GM21529 (cell line): ENCODE measurements around the gene PDXK.

Experiments used
- ATAC-seq: cut with Tn5 transposase; IDR thresholded peaks from one replicate; pipeline ENCODE4 v1.9.1; 2021; ENCODE audit not compliant: unreplicated experiment

PDXK gene

GRCh38 chr21:43761886-43762285 is 43.0 kb downstream of the PDXK start:
- ATAC-seq = no peak

GRCh38 chr21:43762303-43763128 is 43.6 kb downstream of the PDXK start:
- ATAC-seq = no peak

GRCh38 chr21:43763901-43764523 is 45.1 kb downstream of the PDXK start:
- ATAC-seq = no peak

- no peak for ATAC-seq
Observed at GRCh38 chr21:43764576-43765495, 45.9 kb downstream of the PDXK start.

GRCh38 chr21:43766734-43767497 is 48.0 kb downstream of the PDXK start:
- ATAC-seq = no peak

GRCh38 chr21:43767498-43767983 is 48.6 kb downstream of the PDXK start:
- no peak for ATAC-seq

GRCh38 chr21:43767984-43768867 is 49.3 kb downstream of the PDXK start:
- ATAC-seq = no peak

GRCh38 chr21:43768868-43769167 is 49.9 kb downstream of the PDXK start:
- no peak for ATAC-seq

GRCh38 chr21:43769325-43769958 is 50.5 kb downstream of the PDXK start:
- no peak for ATAC-seq

GRCh38 chr21:43770066-43770655 is 51.2 kb downstream of the PDXK start:
- no peak for ATAC-seq

GRCh38 chr21:43771199-43771675 is 52.3 kb downstream of the PDXK start:
- ATAC-seq = no peak

- no peak for ATAC-seq
Observed at GRCh38 chr21:43771698-43772424, 52.9 kb downstream of the PDXK start.

- no peak for ATAC-seq
Observed at GRCh38 chr21:43772425-43772821, 53.5 kb downstream of the PDXK start.

- no peak for ATAC-seq
Observed at GRCh38 chr21:43774163-43774562, 55.2 kb downstream of the PDXK start.

- ATAC-seq = no peak
Observed at GRCh38 chr21:43775190-43775589, 56.3 kb downstream of the PDXK start.

- ATAC-seq = peak; percentile 59
Observed at GRCh38 chr21:43775795-43776430, 57.0 kb downstream of the PDXK start, which contains the start of gene CSTB. Gene CSTB, minus strand, starts transcription at chr21:43776308. Its CDS starts 39 bp downstream, at chr21:43776269.

- no peak for ATAC-seq
Observed at GRCh38 chr21:43777953-43778352, 59.0 kb downstream of the PDXK start.
